OCI-LY1 (cell line): ENCODE data around the gene HEYL.
A peak's percentile ranks its signal among the peaks of the same experiment; 100 is the strongest.

Source experiments
- H2AFZ ChIP-seq: fragments of 200-600 bp; sonication (generic), shearing (Covaris generic); 2 replicates; pipeline ENCODE4 v1.6.0; 2014; ENCODE audit warnings: antibody characterized with exemption, mild to moderate bottlenecking, low read length
- H3F3A ChIP-seq: fragments of 200-600 bp; sonication (generic), shearing (Covaris generic); 2 replicates; pipeline ENCODE4 v1.6.0; 2014; ENCODE audit warnings: mild to moderate bottlenecking, antibody characterized with exemption, low read length, moderate library complexity; ENCODE audit not compliant: insufficient read depth
- H3K27ac ChIP-seq: fragments of 200-600 bp; sonication (generic); 2 replicates; pipeline ENCODE4 v1.5.1; 2014; ENCODE audit warnings: low read length, mixed run types, mild to moderate bottlenecking, low read depth; ENCODE audit not compliant: poor library complexity, severe bottlenecking
- H3K27me3 ChIP-seq: fragments of 200-600 bp; sonication (generic); 2 replicates; pipeline ENCODE4 v1.6.0; 2014; ENCODE audit warnings: antibody characterized with exemption, mild to moderate bottlenecking, low read length, moderate library complexity; ENCODE audit not compliant: insufficient read depth
- H3K36me3 ChIP-seq: fragments of 200-600 bp; sonication (generic); 2 replicates; pipeline ENCODE4 v1.6.1; 2014; ENCODE audit warnings: mild to moderate bottlenecking, antibody characterized with exemption, low read length, moderate library complexity, mixed read lengths; ENCODE audit not compliant: insufficient read depth
- H3K4me1 ChIP-seq: fragments of 200-600 bp; sonication (generic); 2 replicates; pipeline ENCODE4 v1.5.1; 2014; ENCODE audit warnings: mild to moderate bottlenecking, low read length, moderate library complexity; ENCODE audit not compliant: insufficient read depth, severe bottlenecking
- H3K4me2 ChIP-seq: fragments of 200-600 bp; sonication (generic), shearing (Covaris generic); 2 replicates; pipeline ENCODE4 v1.6.1; 2014; ENCODE audit warnings: low read length
- H3K4me3 ChIP-seq: fragments of 200-600 bp; sonication (generic); 2 replicates; pipeline ENCODE4 v1.5.1; 2014; ENCODE audit warnings: low read length, low read depth, mild to moderate bottlenecking, mixed read lengths; ENCODE audit not compliant: poor library complexity, severe bottlenecking
- H3K79me2 ChIP-seq: fragments of 200-600 bp; shearing (Covaris generic); 2 replicates; pipeline ENCODE4 v1.6.1; 2016; ENCODE audit warnings: mixed run types, low read length, mixed read lengths; ENCODE audit not compliant: insufficient read depth
- H3K9ac ChIP-seq: fragments of 200-600 bp; sonication (generic), shearing (Covaris generic); 2 replicates; pipeline ENCODE4 v1.6.1; 2014; ENCODE audit warnings: mild to moderate bottlenecking, low read length, mixed read lengths
- H3K9me2 ChIP-seq: fragments of 200-600 bp; sonication (generic), shearing (Covaris generic); 2 replicates; pipeline ENCODE4 v1.6.1; 2014; ENCODE audit warnings: low read depth, mild to moderate bottlenecking, low read length, mixed read lengths
- H3K9me3 ChIP-seq: fragments of 200-600 bp; shearing (Covaris generic); 2 replicates; pipeline ENCODE4 v1.6.1; 2014; ENCODE audit warnings: low read length, mixed read lengths
- H4K20me1 ChIP-seq: fragments of 200-600 bp; sonication (generic), shearing (Covaris generic); 2 replicates; pipeline ENCODE4 v1.6.0; 2016; ENCODE audit warnings: mild to moderate bottlenecking, low read length; ENCODE audit not compliant: insufficient read depth
- EZH2 ChIP-seq: fragments of 200-600 bp; sonication (generic), shearing (Covaris generic); IDR thresholded peaks from 2 replicates; pipeline ENCODE4 v1.8.0; 2017; ENCODE audit warnings: borderline replicate concordance, mixed run types, mild to moderate bottlenecking, antibody characterized with exemption, low read length, moderate library complexity, mixed read lengths
- TF ChIP-seq, protein P1 (sequence below): fragments of 200-600 bp; sonication (generic), shearing (Covaris generic); IDR thresholded peaks from 2 replicates; pipeline ENCODE4 v1.5.1; 2017; ENCODE audit warnings: mild to moderate bottlenecking, antibody characterized with exemption, low read length, moderate library complexity, mixed read lengths

Gene HEYL

DNA sequence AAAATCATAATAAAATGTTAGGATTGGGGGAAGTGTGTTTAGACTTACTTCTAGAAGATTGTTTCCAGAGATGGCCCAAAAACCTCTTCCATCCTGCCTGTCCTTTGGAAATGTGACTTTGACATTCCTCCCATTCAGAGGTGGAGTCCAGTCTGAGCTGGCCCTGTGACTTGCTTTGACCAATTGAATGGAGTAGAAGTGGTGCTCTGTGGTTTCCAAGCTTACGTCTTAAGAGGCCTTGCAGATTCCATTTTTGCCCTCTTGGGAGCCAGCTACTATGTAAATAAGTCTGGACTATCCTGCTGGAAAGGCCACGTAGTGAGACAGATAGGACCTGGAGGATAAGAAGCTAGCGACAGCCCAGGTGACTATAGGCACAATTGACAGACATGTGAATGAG lies 33.8 kb upstream of the HEYL start:
- no peaks in the 10 kb centered on the region for H3K79me2 ChIP-seq
- no peaks in the 10 kb centered on the region for H3K9me2 ChIP-seq
- no peaks in the 10 kb centered on the region for H3K9me3 ChIP-seq
- TF ChIP-seq EZH2 = no peak
- TF ChIP-seq, protein P1, sequence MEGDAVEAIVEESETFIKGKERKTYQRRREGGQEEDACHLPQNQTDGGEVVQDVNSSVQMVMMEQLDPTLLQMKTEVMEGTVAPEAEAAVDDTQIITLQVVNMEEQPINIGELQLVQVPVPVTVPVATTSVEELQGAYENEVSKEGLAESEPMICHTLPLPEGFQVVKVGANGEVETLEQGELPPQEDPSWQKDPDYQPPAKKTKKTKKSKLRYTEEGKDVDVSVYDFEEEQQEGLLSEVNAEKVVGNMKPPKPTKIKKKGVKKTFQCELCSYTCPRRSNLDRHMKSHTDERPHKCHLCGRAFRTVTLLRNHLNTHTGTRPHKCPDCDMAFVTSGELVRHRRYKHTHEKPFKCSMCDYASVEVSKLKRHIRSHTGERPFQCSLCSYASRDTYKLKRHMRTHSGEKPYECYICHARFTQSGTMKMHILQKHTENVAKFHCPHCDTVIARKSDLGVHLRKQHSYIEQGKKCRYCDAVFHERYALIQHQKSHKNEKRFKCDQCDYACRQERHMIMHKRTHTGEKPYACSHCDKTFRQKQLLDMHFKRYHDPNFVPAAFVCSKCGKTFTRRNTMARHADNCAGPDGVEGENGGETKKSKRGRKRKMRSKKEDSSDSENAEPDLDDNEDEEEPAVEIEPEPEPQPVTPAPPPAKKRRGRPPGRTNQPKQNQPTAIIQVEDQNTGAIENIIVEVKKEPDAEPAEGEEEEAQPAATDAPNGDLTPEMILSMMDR = no peak
- no peak overlapping the region for H3K9ac ChIP-seq
- no peak overlapping the region for H3K27ac ChIP-seq
- no peak overlapping the region for H3K4me2 ChIP-seq
- H3K27me3 ChIP-seq = peaks cover 11% of the 10 kb centered on the region
- H3F3A ChIP-seq = no peaks in the 10 kb centered on the region
- no peak overlapping the region for H2AFZ ChIP-seq
- no peak overlapping the region for H3K4me3 ChIP-seq
- H4K20me1 ChIP-seq = no peaks in the 10 kb centered on the region
- no peaks in the 10 kb centered on the region for H3K4me1 ChIP-seq
- H3K36me3 ChIP-seq = no peaks in the 10 kb centered on the region

GRCh38 chr1:39672551-39672947 lies 33.1 kb upstream of the HEYL start:
- Histone ChIP-seq H3F3A (no peaks in the 10 kb centered on the region), H3K9me3 (no peaks in the 10 kb centered on the region), H3K27ac (no peak overlapping the region), H3K4me1 (no peaks in the 10 kb centered on the region), H4K20me1 (no peaks in the 10 kb centered on the region), H3K9me2 (no peaks in the 10 kb centered on the region), H3K36me3 (no peaks in the 10 kb centered on the region), H2AFZ (no peak overlapping the region), H3K9ac (no peak overlapping the region), H3K4me2 (no peak overlapping the region), H3K27me3 (peaks cover 11% of the 10 kb centered on the region), H3K79me2 (no peaks in the 10 kb centered on the region), H3K4me3 (no peak overlapping the region)
- TF ChIP-seq, protein P1 = peak; percentile 43; the same call in 1 of the 2 replicates
- no peak for TF ChIP-seq EZH2

DNA sequence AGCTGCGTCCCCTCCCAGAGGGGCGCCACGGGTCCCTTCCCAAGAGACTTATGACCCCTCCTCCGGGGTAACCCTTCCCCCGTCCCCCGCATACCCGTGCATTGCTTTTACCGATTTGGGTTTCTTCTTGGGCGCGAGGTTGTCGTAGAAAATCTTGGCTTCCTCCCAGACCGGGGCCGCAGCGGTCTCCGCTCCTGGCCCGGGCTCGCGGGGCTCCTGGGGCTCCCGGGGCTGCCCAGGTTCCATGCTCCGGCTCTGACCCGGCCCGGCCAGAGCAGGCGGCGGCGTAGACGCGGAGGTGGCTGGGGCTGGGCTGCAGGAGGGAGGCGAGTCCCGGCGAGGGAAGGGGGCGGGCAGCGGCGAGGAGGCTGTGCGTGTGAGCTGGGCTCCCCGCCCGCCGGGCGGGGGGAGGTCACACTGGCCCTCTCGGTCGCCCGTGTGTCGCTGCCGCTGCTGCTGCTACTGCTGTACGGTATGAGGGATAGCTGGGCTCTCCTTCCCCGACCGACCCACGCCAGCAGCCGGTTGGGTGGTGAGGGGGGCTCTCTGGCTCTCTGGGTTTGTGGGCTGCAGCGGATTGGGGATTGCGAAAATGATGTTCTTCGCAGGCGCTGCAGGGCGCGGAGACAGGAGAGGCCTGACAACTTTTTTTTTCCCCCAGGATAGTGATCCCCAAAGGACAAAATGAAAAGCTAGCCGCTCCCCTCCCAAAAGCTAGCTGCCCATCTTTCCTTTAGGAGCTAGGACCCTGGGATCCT lies 32.5 kb upstream of the HEYL start, which contains the start of gene NT5C1A:
Gene NT5C1A, minus strand, starts transcription at position 315 of the 758 bp plus-strand sequence. Its CDS starts 69 bp downstream, at position 246.
- no peak for TF ChIP-seq EZH2
- TF ChIP-seq, protein P1 = no peak
- Histone ChIP-seq H3K79me2 (no peaks in the 10 kb centered on the region), H3F3A (no peaks in the 10 kb centered on the region), H3K27ac (no peak within 1 kb of the TSS), H2AFZ (no peak within 1 kb of the TSS), H3K4me2 (no peak within 1 kb of the TSS), H3K36me3 (no peaks in the 10 kb centered on the region), H3K9me3 (no peaks in the 10 kb centered on the region), H3K4me1 (no peaks in the 10 kb centered on the region), H3K4me3 (no peak within 1 kb of the TSS), H3K9me2 (no peaks in the 10 kb centered on the region), H3K9ac (no peak within 1 kb of the TSS), H4K20me1 (no peaks in the 10 kb centered on the region), H3K27me3 (peaks cover 11% of the 10 kb centered on the region)
